KMS-11 (cell line): Measurements from ENCODE around the gene SFRP2.
A peak's percentile ranks its signal among the peaks of the same experiment; 100 is the strongest.

ENCODE experiments used
- H2AFZ ChIP-seq: fragments of 200-600 bp; sonication (generic); 2 replicates; pipeline ENCODE4 v1.6.1; 2016; ENCODE audit warnings: antibody characterized with exemption, mixed run types, low read depth
- H3K27ac ChIP-seq: fragments of 200-600 bp; sonication (generic); 2 replicates; pipeline ENCODE4 v1.6.1; 2016; ENCODE audit warnings: mild to moderate bottlenecking, mixed run types
- H3K27me3 ChIP-seq: fragments of 200-600 bp; sonication (generic); 2 replicates; pipeline ENCODE4 v1.6.1; 2017; ENCODE audit warnings: mild to moderate bottlenecking, low read depth, mixed run types, moderate library complexity; ENCODE audit not compliant: insufficient read depth
- H3K36me3 ChIP-seq: fragments of 200-600 bp; sonication (generic); 2 replicates; pipeline ENCODE4 v1.6.1; 2017; ENCODE audit warnings: mild to moderate bottlenecking, mixed run types; ENCODE audit not compliant: insufficient read depth
- H3K4me1 ChIP-seq: fragments of 200-600 bp; sonication (generic); 2 replicates; pipeline ENCODE4 v1.6.1; 2016; ENCODE audit warnings: mild to moderate bottlenecking, low read depth, mixed run types; ENCODE audit not compliant: poor library complexity, severe bottlenecking
- H3K4me2 ChIP-seq: fragments of 200-600 bp; sonication (generic); 2 replicates; pipeline ENCODE4 v1.7.0; 2016; ENCODE audit warnings: mild to moderate bottlenecking, mixed run types
- H3K4me3 ChIP-seq: fragments of 200-600 bp; sonication (generic); IDR thresholded peaks from 2 replicates; pipeline ENCODE4 v1.6.1; 2017; ENCODE audit warnings: low read depth, low read length, mixed read lengths; ENCODE audit not compliant: insufficient read depth
- H3K79me2 ChIP-seq: fragments of 200-600 bp; sonication (generic); 2 replicates; pipeline ENCODE4 v1.6.1; 2016; ENCODE audit warnings: low read depth, mixed run types; ENCODE audit not compliant: insufficient read depth
- H3K9ac ChIP-seq: fragments of 200-600 bp; sonication (generic); 2 replicates; pipeline ENCODE4 v1.6.1; 2016; ENCODE audit warnings: mild to moderate bottlenecking, mixed run types
- H4K20me1 ChIP-seq: fragments of 200-600 bp; sonication (generic); 2 replicates; pipeline ENCODE4 v1.6.1; 2016; ENCODE audit warnings: mild to moderate bottlenecking, mixed run types; ENCODE audit not compliant: insufficient read depth
- TF ChIP-seq, protein P1 (sequence below): fragments of 200-600 bp; sonication (generic); conservative IDR thresholded peaks from 2 replicates; pipeline ENCODE4 v1.6.1; 2017; ENCODE audit warnings: low read depth, mild to moderate bottlenecking, antibody characterized with exemption, low read length, moderate library complexity, mixed read lengths

SFRP2 gene

DNA sequence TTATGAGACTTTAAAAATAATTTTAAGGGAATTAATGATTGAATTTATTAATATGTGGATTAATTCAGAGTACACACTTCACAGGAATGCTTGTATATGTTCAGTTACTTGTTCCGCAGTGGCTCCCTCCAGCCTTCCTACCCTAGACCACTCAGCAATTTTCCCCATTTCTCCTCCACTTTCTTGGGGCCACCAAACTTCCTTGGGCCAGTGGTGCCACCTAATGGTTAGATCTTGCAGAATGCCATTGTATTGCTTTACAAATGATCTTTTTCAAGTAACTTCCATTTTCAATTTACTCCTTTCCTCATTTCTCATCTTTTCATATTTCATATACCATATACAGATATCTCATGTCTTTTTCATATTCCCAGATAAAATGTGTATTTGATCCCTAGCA, 25.5 kb downstream of the SFRP2 start:
- no peaks in the 10 kb centered on the region for H3K27me3 ChIP-seq
- no peak overlapping the region for H3K4me3 ChIP-seq
- no peaks in the 10 kb centered on the region for H3K36me3 ChIP-seq
- TF ChIP-seq, protein P1, sequence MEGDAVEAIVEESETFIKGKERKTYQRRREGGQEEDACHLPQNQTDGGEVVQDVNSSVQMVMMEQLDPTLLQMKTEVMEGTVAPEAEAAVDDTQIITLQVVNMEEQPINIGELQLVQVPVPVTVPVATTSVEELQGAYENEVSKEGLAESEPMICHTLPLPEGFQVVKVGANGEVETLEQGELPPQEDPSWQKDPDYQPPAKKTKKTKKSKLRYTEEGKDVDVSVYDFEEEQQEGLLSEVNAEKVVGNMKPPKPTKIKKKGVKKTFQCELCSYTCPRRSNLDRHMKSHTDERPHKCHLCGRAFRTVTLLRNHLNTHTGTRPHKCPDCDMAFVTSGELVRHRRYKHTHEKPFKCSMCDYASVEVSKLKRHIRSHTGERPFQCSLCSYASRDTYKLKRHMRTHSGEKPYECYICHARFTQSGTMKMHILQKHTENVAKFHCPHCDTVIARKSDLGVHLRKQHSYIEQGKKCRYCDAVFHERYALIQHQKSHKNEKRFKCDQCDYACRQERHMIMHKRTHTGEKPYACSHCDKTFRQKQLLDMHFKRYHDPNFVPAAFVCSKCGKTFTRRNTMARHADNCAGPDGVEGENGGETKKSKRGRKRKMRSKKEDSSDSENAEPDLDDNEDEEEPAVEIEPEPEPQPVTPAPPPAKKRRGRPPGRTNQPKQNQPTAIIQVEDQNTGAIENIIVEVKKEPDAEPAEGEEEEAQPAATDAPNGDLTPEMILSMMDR = peak; percentile 42
- no peaks in the 10 kb centered on the region for H3K79me2 ChIP-seq
- H3K4me1 ChIP-seq = no peaks in the 10 kb centered on the region
- H3K4me2 ChIP-seq = no peak overlapping the region
- no peak overlapping the region for H2AFZ ChIP-seq
- no peak overlapping the region for H3K27ac ChIP-seq
- no peak overlapping the region for H3K9ac ChIP-seq
- H4K20me1 ChIP-seq = no peaks in the 10 kb centered on the region

DNA sequence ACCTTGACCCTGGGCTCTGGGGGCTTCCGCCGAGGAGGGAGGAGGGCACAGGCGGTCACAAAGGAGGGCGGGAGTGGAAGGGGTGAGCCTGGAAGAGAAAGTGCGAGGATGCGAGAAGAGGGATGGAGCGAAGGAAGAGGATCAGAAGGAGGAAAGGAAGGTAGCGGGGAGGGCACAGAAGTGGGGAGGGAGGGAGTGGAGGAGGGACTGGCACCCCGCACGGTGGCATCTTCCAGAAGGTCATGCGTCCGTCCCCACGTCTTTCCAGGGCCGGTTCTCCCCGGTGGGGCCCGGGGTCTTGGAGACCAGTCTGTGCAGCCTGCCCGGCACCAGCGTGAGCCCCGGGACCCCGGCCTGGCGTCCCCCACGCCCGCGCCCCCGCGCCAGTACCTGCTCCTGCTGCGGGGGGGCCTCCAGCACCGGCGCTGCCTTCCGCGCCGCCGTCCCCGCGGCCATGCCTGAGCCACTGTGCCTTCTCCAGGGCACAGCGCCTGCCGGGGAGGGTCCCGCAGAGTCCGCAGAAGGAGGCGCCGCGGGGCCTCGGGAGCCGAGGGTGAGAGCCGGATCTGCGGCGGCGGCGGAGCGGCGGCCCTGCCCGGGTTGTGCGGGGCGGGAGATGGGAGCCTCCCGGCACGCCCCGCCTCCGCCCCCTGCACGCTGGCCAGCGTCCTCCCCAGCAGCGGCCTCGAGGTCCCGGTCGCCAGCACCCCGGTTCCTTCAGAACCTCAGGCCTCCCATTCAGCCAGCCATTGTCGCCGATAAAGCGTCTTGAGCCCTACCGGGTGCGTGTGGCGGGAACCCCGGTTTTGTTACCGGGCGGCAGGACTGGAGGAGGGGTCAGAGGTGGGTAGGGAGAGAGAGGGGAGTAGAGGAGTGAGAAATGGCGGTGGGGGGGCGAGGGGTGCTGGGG, 29.2 kb downstream of the SFRP2 start, which contains the start of gene RNF175:
RNF175 (minus strand) TSS at position 618 of the 910 bp plus-strand sequence; CDS start at position 456, 162 bp downstream.
- Histone ChIP-seq H3K27me3 (no peaks in the 10 kb centered on the region), H3K9ac (no peak within 1 kb of the TSS), H3K4me3 (no peak within 1 kb of the TSS), H4K20me1 (no peaks in the 10 kb centered on the region), H3K4me1 (no peaks in the 10 kb centered on the region), H3K27ac (no peak within 1 kb of the TSS), H3K79me2 (no peaks in the 10 kb centered on the region), H3K4me2 (no peak within 1 kb of the TSS), H3K36me3 (no peaks in the 10 kb centered on the region), H2AFZ (no peak within 1 kb of the TSS)
- TF ChIP-seq, protein P1 = no peak

DNA sequence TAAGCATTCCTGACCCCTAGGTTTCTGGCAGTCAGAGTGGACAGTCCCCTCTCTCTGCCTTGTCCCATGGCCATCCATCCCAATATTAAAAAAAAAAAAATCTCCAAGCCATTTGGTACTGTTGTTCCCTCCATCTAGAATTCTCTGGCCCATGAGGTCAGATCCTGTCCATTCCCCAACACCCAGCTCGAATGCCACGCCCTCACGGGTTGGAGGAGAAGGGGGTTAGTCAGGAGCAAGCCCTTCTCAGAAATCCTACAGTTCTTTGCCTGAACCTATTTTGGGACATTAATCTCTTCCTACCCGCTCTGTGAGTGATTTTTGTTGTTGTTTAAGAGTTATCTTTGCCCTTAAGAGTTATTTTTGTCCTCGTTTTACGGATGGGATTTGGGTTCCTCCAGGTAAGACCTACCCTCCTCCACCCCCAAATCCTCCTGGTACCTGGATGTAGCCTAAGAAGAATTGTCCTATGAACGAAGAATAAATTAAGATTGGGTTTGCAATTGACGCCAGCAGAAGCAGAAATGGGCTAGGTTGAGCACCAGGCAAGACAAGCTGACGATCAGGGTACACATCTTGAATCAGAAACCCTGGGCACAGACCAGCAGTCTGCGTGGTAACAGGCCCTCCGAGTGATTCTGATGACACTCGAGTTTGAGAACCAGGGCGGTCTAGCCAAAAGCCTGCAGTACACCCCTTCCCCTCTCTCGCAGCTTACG, 30.0 kb downstream of the SFRP2 start:
- Histone ChIP-seq H3K27ac (no peak overlapping the region), H3K4me3 (no peak overlapping the region), H3K4me2 (no peak overlapping the region), H3K27me3 (no peaks in the 10 kb centered on the region), H3K36me3 (no peaks in the 10 kb centered on the region), H4K20me1 (no peaks in the 10 kb centered on the region), H3K4me1 (no peaks in the 10 kb centered on the region), H3K9ac (no peak overlapping the region), H3K79me2 (no peaks in the 10 kb centered on the region), H2AFZ (no peak overlapping the region)
- TF ChIP-seq, protein P1 = no peak

DNA sequence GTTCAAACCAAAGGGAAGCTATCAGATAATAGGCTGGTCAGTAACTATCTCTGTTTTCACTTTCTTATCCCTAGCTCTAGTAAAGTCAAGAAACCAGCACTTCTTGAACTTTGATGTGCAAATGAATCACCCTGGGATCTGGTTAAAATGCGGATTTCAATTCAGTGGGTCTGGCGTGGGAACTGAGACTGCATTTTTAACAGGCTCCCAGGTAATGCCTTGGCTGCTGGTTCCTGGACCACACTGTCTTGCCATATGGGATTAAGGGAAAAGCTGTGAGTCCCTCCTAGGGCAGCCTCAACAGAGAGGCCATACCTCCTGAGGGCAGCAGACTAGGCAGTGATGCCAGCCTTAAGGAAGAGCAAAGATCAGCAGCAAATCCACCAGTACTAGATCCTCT, 30.7 kb downstream of the SFRP2 start:
- no peaks in the 10 kb centered on the region for H3K36me3 ChIP-seq
- no peak overlapping the region for H3K4me3 ChIP-seq
- no peaks in the 10 kb centered on the region for H3K27me3 ChIP-seq
- H3K4me1 ChIP-seq = no peaks in the 10 kb centered on the region
- no peaks in the 10 kb centered on the region for H4K20me1 ChIP-seq
- no peaks in the 10 kb centered on the region for H3K79me2 ChIP-seq
- no peak overlapping the region for H3K27ac ChIP-seq
- no peak overlapping the region for H2AFZ ChIP-seq
- no peak overlapping the region for H3K4me2 ChIP-seq
- H3K9ac ChIP-seq = no peak overlapping the region
- TF ChIP-seq, protein P1 = no peak
